Erythroblast (primary cell): ENCODE data around the gene G6PD.

ENCODE experiments used
- GATA1 ChIP-seq: IDR thresholded peaks from 2 replicates; pipeline ENCODE4 v1.6.1; 2011; ENCODE audit warnings: low read depth, mild to moderate bottlenecking, control low read depth, low read length, moderate library complexity
- POLR2A ChIP-seq: IDR thresholded peaks from 2 replicates; pipeline ENCODE4 v1.6.1; 2011; ENCODE audit warnings: mild to moderate bottlenecking, low read length

DNA sequence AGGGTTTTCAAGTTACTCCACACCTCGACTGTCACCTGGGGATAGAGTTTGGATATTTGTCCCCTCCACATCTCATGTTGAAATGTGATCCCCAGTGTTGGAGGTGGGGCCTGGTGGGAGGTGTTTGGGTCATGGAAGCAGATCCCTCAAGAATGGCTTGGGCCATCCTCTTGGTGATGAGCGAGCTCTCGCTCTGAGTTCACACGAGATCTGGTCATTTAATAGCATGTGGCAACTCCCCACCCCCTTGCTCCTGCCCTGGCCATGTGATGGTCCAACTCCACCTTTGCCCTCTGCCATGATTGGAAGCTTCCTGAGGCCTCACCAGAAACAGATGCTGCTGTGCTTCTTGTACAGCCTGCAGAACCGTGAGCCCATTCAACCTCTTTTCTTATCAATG is 46.6 kb upstream of the G6PD start:
- TF ChIP-seq POLR2A (no peak), GATA1 (no peak)
